AG04450 (cell line): ENCODE data around the gene MYBPC2. TPM values are rescaled to one million over a fixed set of nuclear protein-coding genes. Genes with fewer than 3 reads are reported as not detected.

Experiments
- CTCF ChIA-PET: fragments of 300-600, 350-600 bp; formaldehyde crosslinking; extraction: SDS; loops from one replicate; lab custom pipeline; 2022; ENCODE audit warnings: antibody characterized with exemption, inconsistent platforms; lab: Charles Lee
- POLR2A ChIA-PET: fragments of 350-600 bp; formaldehyde crosslinking; extraction: SDS; loops from one replicate; lab custom pipeline; 2021; ENCODE audit warnings: antibody characterized with exemption, inconsistent platforms; lab: Yijun Ruan, JAX
- DNase-seq: peaks from one replicate; pipeline ENCODE4 v3.0.0-alpha.2; 2011; ENCODE audit warnings: low read depth, low spot score
- H3K27ac ChIP-seq: one replicate; pipeline ENCODE4 v1.5.1; 2012; ENCODE audit warnings: low read depth, low read length, control low read depth
- H3K27me3 ChIP-seq: one replicate; pipeline ENCODE4 v1.6.0; 2012; ENCODE audit warnings: low read length; ENCODE audit not compliant: control insufficient read depth, insufficient read depth
- H3K4me3 ChIP-seq: 2 replicates; pipeline ENCODE4 v1.5.1; 2011; ENCODE audit warnings: mild to moderate bottlenecking, low read depth, low read length, control low read depth
- H3K9me3 ChIP-seq: 2 replicates; pipeline ENCODE4 v1.5.1; 2012; ENCODE audit warnings: low read length; ENCODE audit not compliant: control insufficient read depth, insufficient read depth
- CTCF ChIP-seq: IDR thresholded peaks from 2 replicates; pipeline ENCODE4 v1.5.1; 2011; ENCODE audit warnings: low read depth, low read length, control low read depth, inconsistent platforms
- polyA plus RNA-seq: library from polyadenylated mRNA; depleted of rRNA; stranded (reverse); fragments of >200 nt; gene quantifications from 2 replicates; pipeline ENCODE4 v1.2.3, GENCODE V29; 2011

Gene MYBPC2
- polyA plus RNA-seq, 1 experiment, result not detected

GRCh38 chr19:50402544-50403301 lies 30.0 kb upstream of the MYBPC2 start:
- no peaks in the 10 kb centered on the region for H3K27me3 ChIP-seq
- POLR2A ChIA-PET, result no interaction called here
- no peak overlapping the region for H3K27ac ChIP-seq
- H3K9me3 ChIP-seq, result no peaks in the 10 kb centered on the region; the same call in 1 of the 2 replicates
- CTCF ChIA-PET, result no interaction called here
- no peak for TF ChIP-seq CTCF
- no peak overlapping the region for H3K4me3 ChIP-seq
- no peak for DNase-seq

- CTCF ChIA-PET, result no interaction called here
- no peak for TF ChIP-seq CTCF
These were observed 26.4 kb upstream of the MYBPC2 start for GRCh38 chr19:50406156-50406820.

GRCh38 chr19:50406829-50407228 lies 25.9 kb upstream of the MYBPC2 start:
- no peak for DNase-seq
- Histone ChIP-seq H3K27ac (no peak overlapping the region), H3K9me3 (no peaks in the 10 kb centered on the region; the same call in 1 of the 2 replicates), H3K4me3 (no peak overlapping the region), H3K27me3 (no peaks in the 10 kb centered on the region)
- no peak for TF ChIP-seq CTCF
- POLR2A ChIA-PET, result no interaction called here
- CTCF ChIA-PET, result interaction anchor here (0.6 kb wide), 1 partner anchor 614 kb away, joined by 4 read pairs; no protein-coding TSS in a partner anchor

More at GRCh38 chr19:50406156-50406820, 26.4 kb upstream of the MYBPC2 start:
- H3K4me3 ChIP-seq, result no peak overlapping the region
- H3K9me3 ChIP-seq, result no peaks in the 10 kb centered on the region; the same call in 1 of the 2 replicates
- H3K27me3 ChIP-seq, result no peaks in the 10 kb centered on the region
- no peak overlapping the region for H3K27ac ChIP-seq
- POLR2A ChIA-PET, result no interaction called here
- no peak for DNase-seq

GRCh38 chr19:50409347-50409746 lies 23.3 kb upstream of the MYBPC2 start:
- H3K4me3 ChIP-seq, result no peak overlapping the region
- peaks cover 5% of the 10 kb centered on the region for H3K9me3 ChIP-seq
- TF ChIP-seq CTCF, result no peak
- no peak overlapping the region for H3K27ac ChIP-seq
- no peak for DNase-seq
- CTCF ChIA-PET, result no interaction called here
- POLR2A ChIA-PET, result no interaction called here
- H3K27me3 ChIP-seq, result no peaks in the 10 kb centered on the region

- no peak for DNase-seq
- Histone ChIP-seq H3K27me3 (no peaks in the 10 kb centered on the region), H3K9me3 (peaks cover 5% of the 10 kb centered on the region), H3K4me3 (no peak overlapping the region), H3K27ac (no peak overlapping the region)
- ChIA-PET POLR2A (interaction anchor here (0.6 to 0.7 kb wide), 2 partner anchors 21 to 93 kb away, joined by 3 to 6 read pairs; no protein-coding TSS in a partner anchor), CTCF (no interaction called here)
- no peak for TF ChIP-seq CTCF
These were observed 22.6 kb upstream of the MYBPC2 start for GRCh38 chr19:50410109-50410508.
